HG03159 (cell line): ENCODE data around the gene GNAO1.
"Not testable (repeated sequence)": the region's sequence is repeated elsewhere in the genome, so short reads cannot be mapped to it uniquely, and the experiment has no call there.

Experiments used
- ATAC-seq: cut with Tn5 transposase; IDR thresholded peaks from one replicate; pipeline ENCODE4 v1.9.1; 2021; ENCODE audit warnings: mild to moderate bottlenecking, moderate library complexity; ENCODE audit not compliant: unreplicated experiment

GNAO1 gene

DNA sequence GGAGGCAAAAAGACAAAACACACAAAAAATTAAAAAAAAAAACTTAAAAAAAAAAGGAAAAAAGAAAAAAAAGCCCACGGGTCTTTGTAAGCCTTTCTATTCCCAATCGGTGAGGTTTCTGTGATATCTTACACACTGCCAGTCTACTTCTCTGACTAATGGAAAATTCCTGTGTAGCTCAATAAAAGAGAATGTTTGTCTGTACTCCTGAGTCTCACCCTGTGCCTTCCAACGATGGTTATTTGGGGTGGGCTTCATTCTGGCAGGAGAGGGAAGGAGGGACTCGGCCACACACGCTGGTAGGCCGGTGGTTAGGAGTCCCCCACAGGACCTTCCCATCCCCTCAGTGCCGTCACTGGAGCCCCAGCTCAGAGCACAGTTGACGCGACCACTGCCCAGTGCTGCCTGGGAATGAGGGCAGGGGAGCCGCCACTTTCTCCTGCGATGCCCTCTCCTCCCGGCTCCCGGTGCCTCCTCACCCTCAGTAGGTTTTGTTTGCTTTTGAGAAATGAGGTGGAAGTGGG lies 166.0 kb downstream of the GNAO1 start:
- no peak for ATAC-seq

DNA sequence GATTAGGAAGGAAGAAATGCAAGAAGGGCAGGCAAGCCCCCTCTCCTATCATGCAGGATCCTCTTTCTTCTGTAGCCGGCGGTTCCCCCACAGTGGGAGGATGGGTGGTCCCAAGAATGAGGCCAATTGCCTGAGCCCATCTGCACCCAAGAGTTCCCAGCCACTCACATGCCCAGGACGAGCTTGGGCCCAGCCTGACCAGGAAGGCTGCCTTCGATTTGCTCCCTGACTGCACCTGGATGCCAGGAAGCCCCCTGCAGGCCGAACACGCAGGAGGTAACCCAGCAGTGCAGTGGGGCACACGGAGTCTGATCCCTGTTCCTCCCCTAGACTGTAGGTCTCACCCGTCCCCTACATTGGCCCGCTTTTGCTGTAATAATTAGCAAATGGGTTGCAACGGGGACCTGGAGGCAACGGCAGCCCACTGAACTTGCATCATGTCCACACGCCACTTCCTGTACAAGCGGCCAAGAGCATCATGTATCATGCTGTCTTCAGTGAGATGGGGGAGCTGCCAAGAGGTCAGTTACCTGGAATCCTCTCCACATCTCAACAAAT lies 166.6 kb downstream of the GNAO1 start:
- no peak for ATAC-seq

DNA sequence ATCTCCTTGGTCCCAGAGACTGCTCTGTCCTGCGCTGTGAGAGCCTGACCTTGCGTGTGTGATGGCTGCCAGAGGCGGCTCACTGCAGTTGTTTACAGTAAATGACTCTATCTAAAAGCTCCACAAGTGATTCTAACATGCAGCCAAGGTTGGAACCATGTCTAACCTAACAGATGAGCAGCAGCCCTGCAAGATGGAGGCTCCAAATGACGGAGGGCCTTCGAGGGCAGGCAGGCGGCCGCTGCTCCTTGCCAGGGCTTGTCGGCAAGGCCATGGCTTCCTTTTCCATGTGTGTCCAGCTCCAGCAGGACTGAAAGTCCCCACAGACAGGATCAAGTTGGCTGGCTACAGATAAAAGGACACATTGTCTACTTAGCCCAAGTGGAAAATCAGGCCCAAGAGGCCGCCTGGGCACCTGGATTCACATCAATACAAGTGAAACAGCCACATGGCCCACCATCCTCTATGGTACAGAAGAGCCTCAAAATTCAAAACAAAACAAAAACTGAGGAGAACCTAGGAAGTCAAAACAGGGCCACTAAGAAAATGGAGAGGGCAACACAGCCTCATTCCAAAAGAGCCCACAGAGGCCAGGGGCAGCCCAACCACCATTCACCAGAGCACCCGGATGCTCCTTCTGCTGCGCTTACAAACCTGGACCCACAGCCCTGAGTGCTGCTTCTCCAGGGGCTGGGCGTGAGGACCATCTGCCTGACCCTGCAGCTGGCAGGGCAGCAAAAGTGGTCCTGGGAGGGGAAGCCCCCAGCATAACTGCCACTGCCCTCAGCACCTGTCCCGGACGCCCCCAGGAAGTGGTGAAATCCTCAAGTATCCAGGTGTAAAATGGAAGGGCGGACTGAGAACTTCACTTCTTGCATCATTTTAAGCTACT lies 169.1 kb downstream of the GNAO1 start:
- no peak for ATAC-seq

DNA sequence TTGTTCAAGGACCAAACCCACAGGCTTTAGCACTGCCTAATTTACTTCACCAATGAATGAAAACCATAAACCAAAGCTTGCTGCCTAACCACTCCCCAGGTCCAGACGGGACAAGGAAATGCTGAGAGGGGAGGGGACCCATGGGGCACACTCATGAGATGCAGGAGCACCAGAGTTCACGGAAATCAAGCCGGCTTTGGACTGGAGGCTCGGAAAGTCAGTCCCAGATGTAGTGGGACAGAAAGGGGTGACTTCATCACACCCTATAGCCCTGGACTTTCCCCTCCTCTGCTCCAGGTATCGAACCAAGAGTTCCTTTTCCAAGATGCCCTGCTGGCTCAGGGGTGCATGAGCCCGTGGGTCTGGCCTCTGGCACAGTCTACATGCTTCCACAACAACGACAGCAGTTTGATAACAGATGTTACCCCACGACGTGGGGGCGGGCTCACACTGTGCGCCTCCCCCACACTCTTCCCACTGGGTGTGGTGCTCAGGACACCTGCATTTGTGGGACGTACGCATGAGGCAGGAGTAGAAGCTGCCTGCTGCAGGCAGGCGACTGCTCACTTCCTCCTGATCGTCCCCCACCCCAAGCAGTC lies 170.9 kb downstream of the GNAO1 start:
- ATAC-seq = no peak

DNA sequence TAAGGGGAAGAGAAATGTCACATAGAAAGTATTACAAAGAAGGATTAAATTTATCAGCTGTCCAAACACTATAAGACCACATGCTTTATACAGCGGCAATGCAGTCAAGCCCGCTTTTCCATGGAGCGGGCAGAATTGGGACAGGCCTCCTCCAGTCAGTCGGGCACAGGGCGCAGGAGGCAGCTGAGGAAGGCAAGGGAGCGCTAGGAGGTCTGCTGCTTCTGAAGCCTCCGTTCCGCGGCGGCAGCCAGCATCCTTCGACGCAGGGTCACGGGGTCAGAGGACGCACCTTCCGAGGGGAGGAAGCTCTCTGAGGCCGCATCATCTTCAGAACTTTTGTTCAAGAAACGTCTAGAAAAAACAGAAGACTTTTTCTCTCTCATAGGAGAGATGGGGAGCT lies 171.4 kb downstream of the GNAO1 start:
- no peak for ATAC-seq

DNA sequence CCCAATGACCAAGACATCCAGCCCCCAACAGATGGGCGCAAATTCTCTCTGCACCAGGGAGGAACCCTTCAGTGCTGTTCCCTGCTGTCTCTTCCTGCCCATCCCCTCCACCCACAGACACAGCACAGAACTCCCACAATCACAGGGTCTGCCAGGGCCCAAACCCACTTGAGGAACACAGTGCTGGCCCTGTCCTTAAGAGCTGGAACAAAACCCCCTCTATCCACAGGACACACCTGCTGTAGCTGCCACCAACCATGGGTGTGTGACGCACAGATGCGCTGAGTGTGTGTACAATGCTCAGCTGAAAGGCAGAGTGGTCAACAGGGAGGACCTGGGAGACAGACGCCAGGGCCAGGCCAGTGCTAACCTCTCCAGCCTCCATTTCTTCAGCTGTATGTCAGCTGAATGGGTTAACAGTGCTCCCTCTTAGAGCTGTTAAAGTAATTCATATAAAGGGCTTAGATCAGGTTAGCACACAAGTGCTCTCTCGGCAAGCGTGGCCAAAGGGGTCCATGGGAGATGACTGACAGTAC lies 172.0 kb downstream of the GNAO1 start:
- no peak for ATAC-seq

DNA sequence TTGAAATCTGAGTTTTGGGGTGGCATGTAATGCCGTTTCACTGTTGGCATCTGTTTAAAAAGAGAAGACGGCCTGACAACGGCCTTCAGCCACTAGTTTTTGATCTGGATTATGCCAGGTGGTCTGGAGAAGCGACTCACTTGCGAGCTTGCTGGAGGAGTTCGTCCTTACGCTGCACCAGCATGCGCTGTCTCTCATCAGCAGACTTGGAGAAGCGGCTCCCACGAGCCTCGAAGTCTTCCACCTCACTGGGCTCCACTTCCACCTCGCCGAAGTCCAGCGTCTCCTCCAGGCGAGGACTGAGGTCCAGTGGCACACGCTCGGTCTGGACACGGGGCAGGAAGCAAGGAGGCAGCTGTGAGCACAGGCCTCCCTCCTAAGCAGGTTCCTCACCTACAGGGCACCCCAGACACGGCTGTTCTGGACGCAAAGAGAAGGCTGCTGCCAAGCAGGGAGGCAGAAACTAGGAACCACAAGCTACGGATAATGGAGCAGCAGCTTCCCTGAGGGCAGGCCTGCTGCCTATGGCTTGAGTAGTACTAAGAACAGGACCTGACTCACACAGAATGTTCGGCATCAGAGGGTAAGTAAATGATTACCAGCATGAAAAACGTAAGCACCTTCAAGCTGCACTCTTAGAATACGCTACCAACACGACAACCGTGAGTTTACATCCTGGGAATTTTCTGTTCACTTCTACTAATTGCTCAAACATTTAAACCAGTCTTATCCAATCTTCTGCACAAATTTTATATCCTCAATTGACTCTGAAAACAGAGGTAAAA lies 172.7 kb downstream of the GNAO1 start:
- no peak for ATAC-seq

DNA sequence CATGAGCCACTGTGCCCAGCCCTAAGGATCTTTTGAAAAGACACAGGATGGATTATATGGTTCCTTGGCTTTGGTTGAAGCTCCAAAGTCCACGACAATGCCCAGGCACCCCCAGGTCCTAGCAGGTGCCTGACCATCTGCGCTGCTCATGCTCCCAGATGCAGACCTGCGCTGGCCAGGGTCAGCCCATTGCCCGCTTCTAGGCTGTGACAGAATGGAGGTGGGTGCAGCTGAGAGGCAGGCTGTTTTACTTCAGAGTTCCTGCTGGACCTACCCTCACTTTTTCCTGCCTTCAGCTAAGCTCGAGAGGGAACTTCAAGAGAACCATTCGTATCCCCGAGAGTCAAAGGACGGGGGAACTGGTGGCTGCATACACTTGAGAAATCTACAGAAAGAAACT lies 173.6 kb downstream of the GNAO1 start:
- ATAC-seq = no peak

DNA sequence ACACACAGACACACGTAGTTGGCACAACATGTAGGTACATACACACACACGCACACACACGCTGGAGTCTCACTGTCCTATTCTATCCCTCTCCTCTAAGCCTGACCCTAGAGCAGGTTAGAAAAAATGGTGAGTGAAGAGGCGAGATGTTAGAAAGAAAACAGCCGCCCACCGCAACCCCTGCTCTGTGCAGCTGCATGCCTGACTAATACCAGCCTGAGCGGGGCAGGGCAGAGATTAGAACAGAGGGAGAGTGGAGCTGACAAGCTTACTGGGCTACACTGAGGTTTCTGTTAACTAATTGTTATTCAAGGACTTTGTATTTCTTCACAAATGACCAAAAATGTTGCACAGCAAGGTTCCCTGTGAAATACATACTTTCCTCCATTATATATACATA lies 174.3 kb downstream of the GNAO1 start:
- no peak for ATAC-seq

DNA sequence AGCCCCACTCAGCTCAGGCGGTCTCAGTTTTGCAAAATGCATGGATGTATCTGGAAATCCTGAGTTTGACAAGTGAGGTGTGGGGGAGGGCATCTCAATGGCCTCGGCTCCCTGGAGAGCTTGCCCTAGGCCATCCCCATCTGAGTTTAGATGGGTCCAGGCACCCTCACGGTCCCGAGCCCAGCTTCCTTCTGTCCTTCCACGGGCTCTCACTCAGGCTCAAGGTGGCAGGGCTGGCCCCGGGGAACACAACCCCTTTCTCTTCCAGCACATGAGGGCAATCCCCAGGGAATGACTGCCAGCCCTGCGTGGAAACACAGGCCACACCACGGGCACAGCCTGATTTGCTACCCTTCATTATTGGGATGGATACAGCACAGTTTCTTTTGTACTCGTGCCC lies 175.7 kb downstream of the GNAO1 start:
- ATAC-seq = no peak

DNA sequence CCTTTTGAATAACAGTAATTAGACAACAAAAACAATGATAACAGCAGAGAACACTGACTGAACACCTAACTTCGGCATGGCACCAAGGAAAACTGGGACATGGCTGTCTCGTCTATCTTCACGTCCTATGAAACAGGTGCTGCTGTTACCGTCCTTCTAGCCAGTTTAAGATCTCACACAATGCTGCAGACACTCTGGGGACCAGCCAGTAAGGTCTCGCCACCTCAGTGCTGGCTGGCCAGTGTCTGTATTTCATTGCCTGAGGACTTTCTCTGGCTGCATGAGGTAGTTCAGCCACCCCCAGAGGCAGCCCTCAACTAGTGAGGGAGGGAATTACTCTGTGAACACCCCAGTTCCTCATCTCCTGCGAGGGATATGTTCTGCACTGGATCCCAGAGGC lies 176.5 kb downstream of the GNAO1 start:
- no peak for ATAC-seq

DNA sequence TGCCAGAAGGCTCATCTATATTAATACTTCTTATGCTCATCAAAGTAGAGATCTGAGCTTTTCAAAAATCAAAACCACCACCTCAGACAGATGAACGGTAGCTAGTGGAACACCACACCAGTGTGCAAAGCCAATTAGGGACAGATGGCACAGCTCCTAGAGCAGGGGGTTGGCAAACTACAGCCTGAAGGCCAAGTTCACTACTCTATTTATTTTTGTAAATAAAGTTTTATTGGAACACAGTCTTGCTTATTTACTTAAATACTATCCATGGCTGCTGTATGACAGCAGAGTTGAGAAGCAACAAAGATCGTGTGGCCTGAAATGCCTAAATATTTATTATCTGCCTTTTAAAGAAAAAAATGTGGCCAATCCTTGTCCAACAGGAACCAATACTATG lies 177.3 kb downstream of the GNAO1 start:
- ATAC-seq = no peak

DNA sequence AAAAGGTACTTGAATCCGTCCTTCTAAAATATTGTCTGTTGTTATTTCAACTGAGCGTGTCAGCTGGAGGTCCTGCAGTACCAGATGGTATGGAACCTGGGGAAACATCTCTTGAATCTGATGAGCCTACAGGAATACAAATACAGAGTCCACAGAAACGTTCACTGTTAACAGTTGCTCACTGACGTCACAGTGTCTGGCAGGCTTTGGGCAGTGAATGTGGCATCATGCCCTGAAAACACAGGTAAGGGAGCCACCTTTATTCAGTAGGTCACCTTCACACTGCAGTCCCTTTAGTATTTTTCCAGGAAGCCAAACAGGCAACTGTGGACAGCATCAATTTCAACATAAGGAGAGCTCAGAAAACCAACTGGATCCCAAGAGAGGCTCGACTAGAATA lies 177.9 kb downstream of the GNAO1 start:
- ATAC-seq = no peak

DNA sequence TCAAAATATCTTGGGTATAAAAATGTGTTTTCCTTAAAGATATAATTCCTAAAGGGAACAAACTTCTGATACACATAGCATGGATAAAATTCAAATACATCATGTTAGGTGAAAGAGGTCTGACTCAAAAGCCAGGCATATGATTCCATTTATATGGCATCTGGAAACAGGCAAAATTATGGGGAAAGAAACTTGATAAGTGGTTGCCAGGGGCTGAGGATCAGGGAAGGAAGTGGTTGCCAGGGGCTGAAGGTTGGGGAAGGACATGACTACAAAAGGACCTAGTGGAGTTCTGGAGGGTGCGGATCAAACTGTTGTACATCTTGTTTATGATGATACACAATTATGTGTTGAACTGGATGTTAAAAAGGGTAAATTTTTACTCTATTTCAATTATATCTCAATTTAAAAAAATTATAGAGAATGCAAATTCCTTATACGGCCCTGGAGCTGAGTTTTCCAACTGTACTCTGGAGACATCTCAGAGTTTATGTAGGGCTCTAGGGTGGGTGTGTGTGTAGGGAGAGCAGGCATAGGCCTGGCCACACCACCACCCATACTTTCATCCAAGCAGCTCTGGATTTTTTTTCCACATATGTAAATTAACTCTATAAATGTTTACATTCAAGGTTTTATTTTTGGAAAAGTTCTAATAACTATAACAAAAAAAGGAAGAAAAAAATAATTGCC lies 179.0 kb downstream of the GNAO1 start:
- ATAC-seq = no peak

DNA sequence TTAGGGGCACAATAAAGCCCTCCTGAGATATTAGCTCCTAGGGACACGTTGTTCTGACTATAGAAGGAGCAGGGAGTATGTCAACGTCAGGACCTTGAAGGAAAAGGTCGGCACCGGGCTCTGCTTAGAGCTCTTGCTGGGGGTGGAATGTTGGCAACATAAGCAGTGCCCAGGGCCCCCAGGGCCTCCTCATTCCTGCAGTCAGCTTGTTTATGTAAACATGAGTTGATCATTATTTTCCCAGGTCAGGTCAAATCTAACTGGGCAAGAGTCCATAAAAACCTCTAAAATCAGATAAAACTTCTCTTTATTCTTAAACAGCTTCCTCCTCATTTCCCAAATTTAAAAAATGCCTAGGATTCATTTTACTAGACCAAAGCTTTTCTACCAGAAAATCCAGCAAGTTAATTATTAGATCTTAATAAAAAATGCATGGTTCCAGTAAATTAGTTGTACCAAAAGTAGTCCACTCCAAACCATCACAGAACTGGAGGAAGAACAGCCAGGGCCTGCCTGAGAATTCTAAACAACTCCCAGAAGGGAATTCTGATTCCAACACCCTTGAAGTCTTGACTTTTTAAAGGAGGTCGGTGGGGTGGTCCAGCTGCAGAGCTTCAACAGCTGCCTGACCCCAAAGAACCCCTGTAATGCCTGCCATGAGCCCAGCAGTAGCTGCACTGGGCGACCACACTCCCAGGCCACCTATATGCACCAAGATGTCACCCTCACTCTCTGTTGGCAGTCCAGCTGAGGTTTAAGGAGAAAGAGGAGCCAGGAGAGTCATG lies 179.8 kb downstream of the GNAO1 start:
- no peak for ATAC-seq

DNA sequence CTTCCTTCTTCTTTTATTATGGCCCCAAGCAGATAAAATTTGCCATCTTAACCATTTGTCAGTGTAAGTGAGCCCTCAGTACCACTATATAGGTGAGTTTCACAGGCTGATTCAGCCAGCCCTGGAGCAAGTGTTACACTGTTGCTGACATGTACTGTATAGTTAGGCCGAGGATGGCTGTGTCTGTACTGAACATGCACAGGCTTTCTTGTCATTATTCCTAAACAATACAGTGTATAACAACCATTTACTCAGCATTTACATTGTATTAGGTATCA lies 180.3 kb downstream of the GNAO1 start:
- no peak for ATAC-seq

DNA sequence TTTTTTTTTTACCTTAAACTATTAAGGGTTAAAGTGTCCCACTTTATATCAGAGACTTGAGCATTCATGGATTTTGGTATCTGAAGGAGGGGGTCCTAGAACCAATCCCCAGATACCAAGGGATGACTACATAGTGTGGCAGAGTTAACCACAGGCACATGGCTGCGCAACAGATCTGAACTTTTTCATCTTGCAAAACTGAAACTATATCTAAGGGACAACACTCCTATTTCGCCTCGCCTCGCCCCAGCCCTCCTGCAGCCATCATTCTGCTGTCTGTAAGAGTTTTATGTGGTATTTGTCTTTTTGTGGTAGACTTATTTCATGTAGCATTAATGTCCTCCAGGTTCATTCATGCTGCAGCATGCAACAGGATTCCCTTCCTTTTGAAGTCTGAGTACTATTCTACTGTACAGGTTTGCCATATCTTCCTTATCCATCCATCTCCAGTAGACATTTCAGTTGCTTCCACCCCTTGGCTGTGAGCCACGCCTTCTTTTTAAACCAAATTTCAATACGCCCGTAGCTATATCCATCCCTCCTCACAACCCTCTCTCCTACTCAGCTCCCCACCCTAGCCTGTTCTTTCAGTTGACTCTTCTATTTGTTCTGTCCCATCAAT lies 180.8 kb downstream of the GNAO1 start:
- ATAC-seq = no peak

DNA sequence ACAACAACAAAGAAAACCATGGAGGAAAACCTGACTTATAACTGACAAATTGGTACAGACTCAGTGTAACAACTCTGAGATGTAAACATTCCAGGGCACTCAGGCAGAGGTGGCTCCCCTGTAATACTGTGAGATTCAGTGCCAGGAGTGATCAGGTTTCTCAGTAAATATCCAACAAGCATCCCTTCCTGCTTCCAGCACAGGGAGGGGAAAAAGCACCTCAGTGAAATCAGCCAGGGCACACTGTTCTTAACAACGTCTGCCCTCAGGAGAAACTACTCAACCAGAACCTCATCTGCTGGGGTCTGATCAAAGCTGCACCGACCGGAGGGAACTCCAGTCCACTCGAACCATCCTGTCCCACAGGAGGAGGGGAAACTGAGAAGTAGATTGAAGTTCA lies 181.7 kb downstream of the GNAO1 start:
- ATAC-seq = no peak

DNA sequence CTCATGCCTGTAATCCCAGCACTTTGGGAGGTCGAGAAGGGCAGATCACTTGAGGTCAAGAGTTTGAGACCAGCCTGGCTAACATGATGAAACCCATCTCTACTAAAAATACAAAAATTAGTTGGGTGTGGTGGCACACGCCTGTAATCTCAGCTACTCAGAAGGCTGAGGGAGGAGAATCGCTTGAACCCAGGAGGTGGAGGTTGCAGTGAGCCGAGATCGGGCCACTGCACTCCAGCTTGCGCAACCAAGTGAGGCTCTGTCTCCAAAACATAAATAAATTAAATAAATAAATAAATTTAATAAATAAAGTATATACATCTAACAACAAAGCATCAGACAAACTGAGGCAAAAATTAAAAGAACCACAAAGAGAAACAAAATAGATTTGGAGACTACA lies 184.5 kb downstream of the GNAO1 start:
- not testable (repeated sequence) for ATAC-seq
